ENCODE measurements around the gene CIART. TPM values are rescaled to one million over a fixed set of nuclear protein-coding genes. Genes with fewer than 3 reads are reported as not detected.
"Not testable (repeated sequence)": the region's sequence is repeated elsewhere in the genome, so short reads cannot be mapped to it uniquely, and the experiment has no call there.

Gene CIART
- 5.3 and 10.6 TPM in 2 replicates for total RNA-seq (2014; rRNA removed; shearing (Covaris generic))

GRCh38 chr1:150281758-150282557, at the start of gene CIART:
Gene CIART, plus strand, starts transcription at chr1:150282554. Its CDS starts 714 bp downstream, at chr1:150283268.
- peaks cover 26% of the 10 kb centered on the region for H3K27me3 ChIP-seq (ENCODE audit: control insufficient read depth, insufficient read depth, low read length)
- DNase-seq, result peak; percentile 96
- no peaks in the 10 kb centered on the region; the same call in 1 of the 2 replicates for H3K36me3 ChIP-seq (replicated peaks; ENCODE audit: control insufficient read depth, insufficient read depth, low read length)
- H3K4me3 ChIP-seq (ENCODE audit: insufficient read depth, low read depth, low read length), result peak within 1 kb of the TSS; percentile 54

GRCh38 chr1:150232921-150233320, 49.4 kb upstream of the CIART start:
- not testable (repeated sequence) for H3K27me3 ChIP-seq (ENCODE audit: control insufficient read depth, insufficient read depth, low read length); H3K4me3 ChIP-seq (ENCODE audit: insufficient read depth, low read depth, low read length); DNase-seq; H3K36me3 ChIP-seq (replicated peaks; ENCODE audit: control insufficient read depth, insufficient read depth, low read length)

GRCh38 chr1:150233359-150234308, 48.7 kb upstream of the CIART start:
- Histone ChIP-seq H3K36me3 (replicated peaks; ENCODE audit: control insufficient read depth, insufficient read depth, low read length) (no peaks in the 10 kb centered on the region; the same call in none of the 2 replicates), H3K27me3 (ENCODE audit: control insufficient read depth, insufficient read depth, low read length) (no peaks in the 10 kb centered on the region), H3K4me3 (ENCODE audit: insufficient read depth, low read depth, low read length) (peak overlapping the region; percentile 94)
- no peak for DNase-seq

- DNase-seq, result no peak
- H3K36me3 ChIP-seq (replicated peaks; ENCODE audit: control insufficient read depth, insufficient read depth, low read length), result no peaks in the 10 kb centered on the region; the same call in none of the 2 replicates
- H3K4me3 ChIP-seq (ENCODE audit: insufficient read depth, low read depth, low read length), result peak overlapping the region; percentile 94
- H3K27me3 ChIP-seq (ENCODE audit: control insufficient read depth, insufficient read depth, low read length), result no peaks in the 10 kb centered on the region
Observed at GRCh38 chr1:150234309-150234565, 48.1 kb upstream of the CIART start.

GRCh38 chr1:150234566-150235293, 47.6 kb upstream of the CIART start:
- Histone ChIP-seq H3K36me3 (replicated peaks; ENCODE audit: control insufficient read depth, insufficient read depth, low read length) (no peaks in the 10 kb centered on the region; the same call in none of the 2 replicates), H3K4me3 (ENCODE audit: insufficient read depth, low read depth, low read length) (peak overlapping the region; percentile 94), H3K27me3 (ENCODE audit: control insufficient read depth, insufficient read depth, low read length) (no peaks in the 10 kb centered on the region)
- peak; percentile 90 for DNase-seq

GRCh38 chr1:150235294-150235851, 47.0 kb upstream of the CIART start:
- Histone ChIP-seq H3K4me3 (ENCODE audit: insufficient read depth, low read depth, low read length) (peak overlapping the region; percentile 94), H3K27me3 (ENCODE audit: control insufficient read depth, insufficient read depth, low read length) (no peaks in the 10 kb centered on the region), H3K36me3 (replicated peaks; ENCODE audit: control insufficient read depth, insufficient read depth, low read length) (no peaks in the 10 kb centered on the region; the same call in 1 of the 2 replicates)
- peak; percentile 67 for DNase-seq

- Histone ChIP-seq H3K27me3 (ENCODE audit: control insufficient read depth, insufficient read depth, low read length) (no peaks in the 10 kb centered on the region), H3K4me3 (ENCODE audit: insufficient read depth, low read depth, low read length) (peak within 1 kb of the TSS; percentile 94), H3K36me3 (replicated peaks; ENCODE audit: control insufficient read depth, insufficient read depth, low read length) (no peaks in the 10 kb centered on the region; the same call in 1 of the 2 replicates)
- peak; percentile 95 for DNase-seq
Observed at GRCh38 chr1:150235852-150236613, 46.3 kb upstream of the CIART start, which contains the start of gene ANP32E. Gene ANP32E, minus strand, starts transcription at chr1:150236112. Its CDS starts 326 bp downstream, at chr1:150235786.

GRCh38 chr1:150236614-150237100, 45.7 kb upstream of the CIART start:
- no peaks in the 10 kb centered on the region for H3K27me3 ChIP-seq (ENCODE audit: control insufficient read depth, insufficient read depth, low read length)
- H3K4me3 ChIP-seq (ENCODE audit: insufficient read depth, low read depth, low read length), result peak overlapping the region; percentile 50
- DNase-seq, result no peak
- no peaks in the 10 kb centered on the region for H3K36me3 ChIP-seq (replicated peaks; ENCODE audit: control insufficient read depth, insufficient read depth, low read length)

GRCh38 chr1:150237176-150237575, 45.2 kb upstream of the CIART start:
- not testable (repeated sequence) for DNase-seq; H3K4me3 ChIP-seq (ENCODE audit: insufficient read depth, low read depth, low read length); H3K27me3 ChIP-seq (ENCODE audit: control insufficient read depth, insufficient read depth, low read length); H3K36me3 ChIP-seq (replicated peaks; ENCODE audit: control insufficient read depth, insufficient read depth, low read length)

GRCh38 chr1:150237746-150238145, 44.6 kb upstream of the CIART start:
- DNase-seq, result no peak
- Histone ChIP-seq H3K4me3 (ENCODE audit: insufficient read depth, low read depth, low read length) (no peak overlapping the region), H3K27me3 (ENCODE audit: control insufficient read depth, insufficient read depth, low read length) (no peaks in the 10 kb centered on the region), H3K36me3 (replicated peaks; ENCODE audit: control insufficient read depth, insufficient read depth, low read length) (no peaks in the 10 kb centered on the region)

- no peaks in the 10 kb centered on the region for H3K36me3 ChIP-seq (replicated peaks; ENCODE audit: control insufficient read depth, insufficient read depth, low read length)
- DNase-seq, result no peak
- H3K27me3 ChIP-seq (ENCODE audit: control insufficient read depth, insufficient read depth, low read length), result no peaks in the 10 kb centered on the region
- H3K4me3 ChIP-seq (ENCODE audit: insufficient read depth, low read depth, low read length), result no peak overlapping the region
Observed at GRCh38 chr1:150243003-150243402, 39.4 kb upstream of the CIART start.

- no peaks in the 10 kb centered on the region for H3K36me3 ChIP-seq (replicated peaks; ENCODE audit: control insufficient read depth, insufficient read depth, low read length)
- DNase-seq, result no peak
- H3K27me3 ChIP-seq (ENCODE audit: control insufficient read depth, insufficient read depth, low read length), result no peaks in the 10 kb centered on the region
- H3K4me3 ChIP-seq (ENCODE audit: insufficient read depth, low read depth, low read length), result no peak overlapping the region
Observed at GRCh38 chr1:150249936-150250335, 32.4 kb upstream of the CIART start.

GRCh38 chr1:150256198-150256553, 26.2 kb upstream of the CIART start:
- Histone ChIP-seq H3K4me3 (ENCODE audit: insufficient read depth, low read depth, low read length) (0 out of 2 replicates have a peak overlapping the region, but pooled peaks have one; percentile 1), H3K27me3 (ENCODE audit: control insufficient read depth, insufficient read depth, low read length) (no peaks in the 10 kb centered on the region), H3K36me3 (replicated peaks; ENCODE audit: control insufficient read depth, insufficient read depth, low read length) (peaks cover 3% of the 10 kb centered on the region)
- no peak for DNase-seq
